ENCODE results near the gene LY6G5C.

- TF ChIP-seq POLR2A (IDR thresholded peaks at IDR 0.05) (no peak), POLR2AphosphoS5 (IDR thresholded peaks at IDR 0.05) (no peak), CTCF (IDR thresholded peaks at IDR 0.05) (no peak)
These were observed 49.1 kb downstream of the LY6G5C start for GRCh38 chr6:31631681-31632278.
